HG03039 (cell line): ENCODE measurements around the gene TUBB2A.

Source experiments
- ATAC-seq: cut with Tn5 transposase; IDR thresholded peaks from one replicate; pipeline ENCODE4 v1.9.1; 2021; ENCODE audit warnings: mild to moderate bottlenecking, moderate library complexity; ENCODE audit not compliant: unreplicated experiment

The TUBB2A gene

DNA sequence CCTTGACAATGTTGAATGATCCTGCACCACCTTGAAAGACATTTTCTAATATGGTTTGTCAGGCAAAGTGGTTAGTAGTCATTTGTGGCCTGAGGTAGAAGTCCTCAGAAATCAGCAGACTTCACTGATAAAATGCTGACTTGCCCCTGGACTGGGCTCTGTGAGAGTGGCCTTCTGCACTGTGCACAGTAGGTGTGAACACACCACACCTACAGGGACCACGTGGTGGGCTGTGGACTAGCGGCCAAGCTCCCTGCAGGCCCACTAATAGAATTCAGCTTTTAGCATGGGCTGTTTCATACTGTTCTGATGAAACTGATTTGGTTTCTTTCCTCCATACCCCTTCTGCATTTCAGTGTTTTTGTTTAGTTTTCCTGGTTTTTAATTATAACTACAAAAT, 31.5 kb downstream of the TUBB2A start:
- ATAC-seq, result no peak

DNA sequence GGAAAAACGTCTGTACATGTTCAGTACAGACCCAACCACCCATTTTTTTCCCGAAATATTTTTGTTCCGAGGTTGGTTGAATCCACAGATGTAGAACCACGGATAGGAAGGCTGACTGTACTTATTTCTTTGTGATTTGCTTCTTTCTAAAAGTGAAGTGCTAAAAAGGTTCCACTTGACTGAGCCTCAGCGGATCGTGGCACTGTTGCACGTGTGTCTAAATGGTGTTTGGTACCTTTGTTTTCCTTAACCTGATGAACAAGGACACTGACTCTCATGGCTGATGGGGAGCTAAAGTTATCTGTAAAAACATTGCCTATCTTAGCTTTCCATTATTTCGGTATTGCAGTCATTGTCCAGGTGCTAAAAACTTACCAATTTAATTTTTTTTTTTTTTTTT, 32.7 kb downstream of the TUBB2A start:
- ATAC-seq, result no peak

DNA sequence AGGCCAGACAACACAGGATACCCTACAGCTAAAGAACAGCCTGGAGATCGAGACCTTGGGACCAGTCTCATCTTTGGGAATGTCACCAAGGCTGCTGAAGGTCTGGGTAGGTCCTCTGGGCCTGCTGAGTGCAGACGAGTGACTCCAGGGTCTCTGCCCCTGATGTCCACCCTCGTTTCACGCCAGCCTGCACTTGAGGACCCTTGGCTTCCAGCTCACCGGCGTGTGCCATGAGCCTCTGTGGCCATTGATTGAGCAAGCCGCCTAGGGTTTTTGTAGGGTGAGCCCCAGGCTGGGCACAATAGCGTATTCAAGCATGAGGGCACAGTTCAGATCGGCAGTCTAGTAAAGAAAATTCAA, 34.5 kb downstream of the TUBB2A start:
- no peak for ATAC-seq

DNA sequence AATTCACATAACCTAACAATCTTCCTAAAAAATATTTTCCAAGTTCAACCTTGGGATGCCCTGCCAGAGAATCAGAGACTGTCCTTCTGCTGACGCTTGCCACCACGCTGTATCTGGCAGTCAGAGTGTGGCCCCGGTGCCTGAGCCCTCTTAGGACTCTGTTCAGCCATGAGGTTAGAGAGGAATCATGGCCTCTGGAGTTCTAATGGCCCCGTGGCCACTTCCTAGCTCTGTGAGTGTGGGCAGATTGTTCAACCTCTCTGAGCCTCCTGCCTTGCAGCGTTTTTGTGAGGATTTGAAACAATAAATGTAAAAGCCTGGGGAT, 36.6 kb downstream of the TUBB2A start:
- no peak for ATAC-seq

DNA sequence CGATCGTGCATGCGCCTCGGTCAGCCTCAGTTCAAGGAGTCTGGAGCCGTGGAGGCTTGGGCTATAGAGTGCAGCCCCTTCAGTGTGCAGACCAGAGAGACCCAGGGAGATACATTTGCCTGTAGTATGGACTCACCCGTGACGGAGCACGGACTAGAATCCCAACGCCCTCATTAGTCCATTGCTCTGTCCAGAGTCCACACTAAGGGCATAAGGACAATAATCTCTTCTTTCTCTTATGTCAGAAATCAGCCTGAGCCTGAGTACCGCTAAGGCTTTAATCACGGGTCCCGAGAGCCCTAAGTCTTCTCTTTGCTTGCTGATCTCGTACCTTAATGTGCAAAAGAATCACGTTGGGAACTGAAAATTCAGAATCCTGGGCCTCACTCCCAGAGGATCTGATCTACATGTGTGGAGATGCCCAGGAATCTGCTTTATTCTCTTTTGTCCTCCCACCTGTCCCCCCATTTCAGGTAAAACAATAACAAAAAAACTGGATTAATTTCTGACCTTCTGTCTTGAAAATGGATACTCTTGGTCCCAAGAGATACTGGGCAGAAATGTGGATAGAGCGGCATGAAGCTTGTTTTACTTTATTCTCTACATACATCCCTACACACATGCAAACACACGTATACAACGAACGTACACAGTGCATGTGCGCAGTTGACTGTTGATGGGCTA, 38.2 kb downstream of the TUBB2A start:
- peak; percentile 20 for ATAC-seq

DNA sequence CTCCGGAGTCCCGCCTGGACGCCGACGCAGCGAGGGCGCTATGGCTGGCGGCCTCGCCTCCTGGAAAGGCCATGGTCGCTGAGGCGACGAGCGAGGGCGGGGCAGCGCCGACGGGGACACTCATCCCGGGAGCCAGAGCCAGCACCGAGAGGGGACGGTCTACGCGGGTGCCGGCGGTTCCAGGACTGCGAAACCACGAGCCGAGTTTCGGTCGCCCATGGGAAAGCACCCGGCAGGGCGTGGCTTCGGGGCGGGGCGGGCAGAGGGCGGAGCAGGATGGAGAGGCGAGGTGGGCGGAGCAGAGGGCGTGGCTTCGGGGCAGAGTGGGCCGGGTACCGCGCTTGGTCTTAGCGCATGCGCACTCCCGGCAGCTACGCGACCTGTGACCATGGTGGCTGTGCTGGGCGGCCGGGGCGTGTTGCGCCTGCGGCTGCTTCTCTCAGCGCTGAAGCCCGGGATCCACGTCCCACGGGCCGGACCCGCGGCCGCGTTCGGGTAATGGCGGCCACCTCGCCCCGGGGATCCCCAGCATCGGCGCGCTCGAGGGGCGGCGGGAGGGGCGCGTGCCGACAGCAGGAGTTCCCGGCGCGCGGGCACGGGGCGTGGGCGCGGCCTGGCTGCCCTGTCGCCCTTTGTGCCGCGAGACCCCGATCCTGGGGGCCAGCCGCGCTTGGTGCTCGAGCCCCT, 38.8 kb downstream of the TUBB2A start, which contains the start of gene BPHL:
Gene BPHL (plus strand): TSS at position 359 of the 687 bp plus-strand sequence. CDS start 30 bp downstream, at position 389.
- ATAC-seq, result peak; percentile 84

DNA sequence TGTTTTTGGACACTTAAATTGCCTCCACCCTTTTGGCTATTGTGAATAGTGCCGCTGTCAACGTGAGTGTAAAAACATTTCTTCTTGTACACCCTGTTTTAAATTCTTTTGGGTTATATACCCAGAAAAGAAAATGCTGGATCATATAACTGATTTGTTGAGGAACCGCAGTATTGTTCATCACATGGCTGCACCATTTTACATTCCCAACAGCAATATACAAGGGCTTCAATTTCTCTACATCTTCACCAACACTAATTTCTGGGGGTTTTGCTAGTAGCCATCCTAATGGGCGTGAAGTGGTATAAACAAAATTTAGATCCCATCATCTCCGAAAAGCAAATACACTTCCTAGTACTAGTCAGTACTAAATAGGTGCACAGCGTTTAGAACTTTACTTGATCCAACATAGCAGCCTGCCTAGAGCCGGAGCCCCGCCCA, 39.4 kb downstream of the TUBB2A start:
- no peak for ATAC-seq

DNA sequence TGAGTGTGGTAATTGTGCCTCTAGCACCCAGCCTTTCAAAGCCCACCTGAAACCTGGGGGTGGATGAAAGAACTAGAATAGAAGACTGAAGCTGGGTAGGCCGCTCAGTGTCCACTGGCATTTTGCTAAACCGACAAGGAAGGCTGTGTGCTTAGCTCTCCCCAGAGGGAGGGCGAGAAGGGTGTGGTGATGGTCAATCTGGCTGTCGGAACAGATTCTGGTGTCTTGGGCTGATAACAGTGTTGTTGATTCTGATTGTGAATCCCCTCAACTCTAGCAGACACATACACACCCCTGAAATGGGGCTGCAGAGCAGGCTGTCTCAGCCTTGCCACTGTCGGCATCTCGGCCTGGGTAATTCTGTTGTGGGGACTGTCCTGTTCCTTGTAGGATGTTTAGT, 43.0 kb downstream of the TUBB2A start:
- ATAC-seq, result no peak

DNA sequence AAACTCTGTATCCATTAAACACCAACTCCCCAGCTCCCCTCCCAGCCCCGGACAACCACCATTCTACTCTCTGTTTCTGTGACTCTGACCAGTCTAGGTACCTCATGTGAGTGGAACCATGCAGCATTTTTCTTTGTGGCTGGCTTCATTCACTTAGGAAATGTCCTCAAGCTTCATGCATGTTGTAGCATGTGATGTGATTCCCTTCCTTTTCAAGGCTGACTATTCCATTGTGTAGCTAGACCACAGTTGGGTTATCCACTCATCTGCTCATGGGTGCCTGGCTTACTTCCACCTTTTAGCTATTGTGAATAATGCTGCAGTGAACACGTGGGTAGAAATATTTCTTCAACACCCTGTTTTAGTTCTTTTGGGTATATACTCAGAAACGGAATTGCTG, 47.6 kb downstream of the TUBB2A start:
- ATAC-seq, result no peak

DNA sequence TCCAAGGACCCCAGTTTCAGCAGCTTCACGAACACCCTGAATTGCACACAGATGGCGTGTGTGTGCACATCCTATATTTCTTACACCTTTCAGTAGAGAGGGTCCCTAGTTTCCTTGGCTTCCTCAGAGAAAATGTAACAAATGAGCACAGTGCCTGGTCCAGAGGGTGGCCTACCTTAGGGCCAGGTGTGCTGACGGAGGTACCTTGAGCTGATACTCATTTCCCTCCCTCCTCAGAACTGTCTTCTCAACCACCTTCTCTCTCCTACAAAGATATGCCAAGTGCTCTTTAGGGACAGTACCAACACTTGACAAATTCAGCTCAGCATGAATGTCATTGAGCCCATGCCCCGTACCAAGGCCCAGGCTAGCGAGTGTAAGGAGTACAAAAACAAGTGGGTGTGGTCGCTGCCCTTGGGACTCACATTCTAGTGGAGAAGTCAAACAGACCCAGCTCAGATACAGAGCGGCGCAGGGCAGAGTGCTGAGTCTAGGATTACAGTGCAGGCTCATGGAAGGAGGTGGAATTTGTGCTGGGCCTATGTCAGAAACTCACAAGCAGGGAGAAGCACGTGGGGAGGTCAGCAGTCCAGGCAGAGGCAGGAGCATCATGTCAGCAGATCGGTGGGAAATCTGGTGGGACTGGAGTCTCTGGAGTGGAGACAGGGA, 48.5 kb downstream of the TUBB2A start:
- ATAC-seq, result no peak
